Prostate gland (tissue), 2 donors: Measurements from ENCODE around the gene POLR3GL.

Source experiments
- POLR2A ChIP-seq: fragments of 450-650 bp; IDR thresholded peaks from one replicate; pipeline ENCODE4 v1.6.1; 2016; ENCODE audit warnings: antibody characterized with exemption, mild to moderate bottlenecking
- POLR2AphosphoS5 ChIP-seq: sonication (generic); formaldehyde crosslinking; IDR thresholded peaks from one replicate; pipeline ENCODE4 v1.6.1; 2017; ENCODE audit warnings: antibody characterized with exemption
- TF ChIP-seq, protein P1 (sequence below), 4 experiments: fragments of 200-600 bp in 2 of 4; fragments of 450-650 bp in 2 of 4; sonication (generic) in 2 of 4; IDR thresholded peaks; 1 replicate in 3 of 4; 2 replicates in 1 of 4; pipeline ENCODE4 v1.5.1; 2016 to 2019; ENCODE audit warnings: antibody characterized with exemption in 4 of 4, mild to moderate bottlenecking in 2 of 4, moderate library complexity in 2 of 4

DNA sequence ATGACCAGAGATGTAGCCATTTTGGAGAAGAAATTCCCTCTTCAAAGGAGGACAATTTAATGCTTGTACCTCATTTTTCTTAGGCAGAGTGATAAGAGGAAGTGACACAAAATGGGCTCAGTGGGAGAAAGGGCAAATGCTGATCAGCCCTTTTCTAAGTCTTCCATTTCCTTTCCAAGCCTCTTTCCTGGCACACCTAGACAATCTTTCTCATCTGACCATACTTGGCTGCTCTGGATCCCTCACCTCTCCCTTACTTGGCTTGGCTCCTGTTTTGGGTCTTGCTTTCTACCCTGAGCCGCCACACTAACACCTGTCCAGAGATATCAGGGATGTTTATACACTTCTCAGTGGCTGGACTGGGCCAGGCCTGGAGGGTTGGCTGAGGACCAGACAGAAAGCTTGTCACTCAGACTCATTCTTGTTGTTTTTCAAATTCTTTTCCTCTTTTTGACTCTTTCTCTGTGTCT, 18.8 kb downstream of the POLR3GL start:
- TF ChIP-seq POLR2AphosphoS5 (peak; percentile 41), POLR2A (no peak)
- TF ChIP-seq, protein P1, sequence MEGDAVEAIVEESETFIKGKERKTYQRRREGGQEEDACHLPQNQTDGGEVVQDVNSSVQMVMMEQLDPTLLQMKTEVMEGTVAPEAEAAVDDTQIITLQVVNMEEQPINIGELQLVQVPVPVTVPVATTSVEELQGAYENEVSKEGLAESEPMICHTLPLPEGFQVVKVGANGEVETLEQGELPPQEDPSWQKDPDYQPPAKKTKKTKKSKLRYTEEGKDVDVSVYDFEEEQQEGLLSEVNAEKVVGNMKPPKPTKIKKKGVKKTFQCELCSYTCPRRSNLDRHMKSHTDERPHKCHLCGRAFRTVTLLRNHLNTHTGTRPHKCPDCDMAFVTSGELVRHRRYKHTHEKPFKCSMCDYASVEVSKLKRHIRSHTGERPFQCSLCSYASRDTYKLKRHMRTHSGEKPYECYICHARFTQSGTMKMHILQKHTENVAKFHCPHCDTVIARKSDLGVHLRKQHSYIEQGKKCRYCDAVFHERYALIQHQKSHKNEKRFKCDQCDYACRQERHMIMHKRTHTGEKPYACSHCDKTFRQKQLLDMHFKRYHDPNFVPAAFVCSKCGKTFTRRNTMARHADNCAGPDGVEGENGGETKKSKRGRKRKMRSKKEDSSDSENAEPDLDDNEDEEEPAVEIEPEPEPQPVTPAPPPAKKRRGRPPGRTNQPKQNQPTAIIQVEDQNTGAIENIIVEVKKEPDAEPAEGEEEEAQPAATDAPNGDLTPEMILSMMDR (IDR thresholded peaks at IDR 0.05): no peak
